Renal pelvis (tissue), 12 donors: ENCODE measurements around the gene NUBPL. TPM values are rescaled to one million over a fixed set of nuclear protein-coding genes. Genes with fewer than 3 reads are reported as not detected.
A peak's percentile ranks its signal among the peaks of the same experiment; 100 is the strongest.

Source experiments
- DNase-seq: peaks from one replicate; pipeline ENCODE4 v3.0.0-alpha.2; 2013
- long read RNA-seq, 16 experiments: transcript quantifications; one replicate each; lab custom pipeline, GENCODE V29; 2026
- polyA plus RNA-seq, 3 donors: library from polyadenylated mRNA; unstranded; fragments of 120-200 nt; gene quantifications; one replicate each; pipeline ENCODE4 v1.2.1, GENCODE V29; 2013; ENCODE audit not compliant: insufficient read length in 3 of 3

The NUBPL gene, protein sequence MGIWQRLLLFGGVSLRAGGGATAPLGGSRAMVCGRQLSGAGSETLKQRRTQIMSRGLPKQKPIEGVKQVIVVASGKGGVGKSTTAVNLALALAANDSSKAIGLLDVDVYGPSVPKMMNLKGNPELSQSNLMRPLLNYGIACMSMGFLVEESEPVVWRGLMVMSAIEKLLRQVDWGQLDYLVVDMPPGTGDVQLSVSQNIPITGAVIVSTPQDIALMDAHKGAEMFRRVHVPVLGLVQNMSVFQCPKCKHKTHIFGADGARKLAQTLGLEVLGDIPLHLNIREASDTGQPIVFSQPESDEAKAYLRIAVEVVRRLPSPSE
- polyA plus RNA-seq = 10 to 100 TPM; 12.7 to 17.9 (median 15.1) TPM
- long read RNA-seq, donor 1, full-length matches to known transcripts = 6 of 6 reads
- long read RNA-seq, donor 1, partial matches to known transcripts = 0 of 6 reads
- long read RNA-seq, donor 1, other reads (novel, unspliced or antisense) = 0 of 6 reads
- long read RNA-seq, donor 2, full-length matches to known transcripts = 14 of 14 reads
- long read RNA-seq, donor 2, partial matches to known transcripts = 0 of 14 reads
- long read RNA-seq, donor 2, other reads (novel, unspliced or antisense) = 0 of 14 reads
- long read RNA-seq, donor 3, full-length matches to known transcripts = 6 of 6 reads
- long read RNA-seq, donor 3, partial matches to known transcripts = 0 of 6 reads
- long read RNA-seq, donor 3, other reads (novel, unspliced or antisense) = 0 of 6 reads
- long read RNA-seq, donor 4, full-length matches to known transcripts = 6 of 6 reads
- long read RNA-seq, donor 4, partial matches to known transcripts = 0 of 6 reads
- long read RNA-seq, donor 4, other reads (novel, unspliced or antisense) = 0 of 6 reads
- long read RNA-seq, donor 5, transcript NUBPL-201 (11 exons, 3,049 nt) = major isoform, 5 of 5 reads
- long read RNA-seq, donor 5, partial matches to known transcripts = 0 of 5 reads
- long read RNA-seq, donor 5, other reads (novel, unspliced or antisense) = 0 of 5 reads
- long read RNA-seq, donor 6, full-length matches to known transcripts = 12 of 12 reads
- long read RNA-seq, donor 6, partial matches to known transcripts = 0 of 12 reads
- long read RNA-seq, donor 6, other reads (novel, unspliced or antisense) = 0 of 12 reads
- long read RNA-seq, donor 7, full-length matches to known transcripts = 7 of 7 reads
- long read RNA-seq, donor 7, partial matches to known transcripts = 0 of 7 reads
- long read RNA-seq, donor 7, other reads (novel, unspliced or antisense) = 0 of 7 reads
- long read RNA-seq, donor 8, full-length matches to known transcripts = 2 of 2 reads
- long read RNA-seq, donor 8, partial matches to known transcripts = 0 of 2 reads
- long read RNA-seq, donor 8, other reads (novel, unspliced or antisense) = 0 of 2 reads
- long read RNA-seq, donor 9, full-length matches to known transcripts = 13 of 13 reads
- long read RNA-seq, donor 9, partial matches to known transcripts = 0 of 13 reads
- long read RNA-seq, donor 9, other reads (novel, unspliced or antisense) = 0 of 13 reads
- long read RNA-seq, donor 10, full-length matches to known transcripts = 12 of 12 reads
- long read RNA-seq, donor 10, partial matches to known transcripts = 0 of 12 reads
- long read RNA-seq, donor 10, other reads (novel, unspliced or antisense) = 0 of 12 reads
- long read RNA-seq, donor 11, full-length matches to known transcripts = 3 of 3 reads
- long read RNA-seq, donor 11, partial matches to known transcripts = 0 of 3 reads
- long read RNA-seq, donor 11, other reads (novel, unspliced or antisense) = 0 of 3 reads
- long read RNA-seq, donor 12, full-length matches to known transcripts = 13 of 13 reads
- long read RNA-seq, donor 12, partial matches to known transcripts = 0 of 13 reads
- long read RNA-seq, donor 12, other reads (novel, unspliced or antisense) = 0 of 13 reads
- long read RNA-seq, donor 13, full-length matches to known transcripts = 2 of 2 reads
- long read RNA-seq, donor 13, partial matches to known transcripts = 0 of 2 reads
- long read RNA-seq, donor 13, other reads (novel, unspliced or antisense) = 0 of 2 reads
- long read RNA-seq, donor 14 = 0 reads
- long read RNA-seq, donor 15 = 0 reads
- long read RNA-seq, donor 16, full-length matches to known transcripts = 6 of 6 reads
- long read RNA-seq, donor 16, partial matches to known transcripts = 0 of 6 reads
- long read RNA-seq, donor 16, other reads (novel, unspliced or antisense) = 0 of 6 reads

DNA sequence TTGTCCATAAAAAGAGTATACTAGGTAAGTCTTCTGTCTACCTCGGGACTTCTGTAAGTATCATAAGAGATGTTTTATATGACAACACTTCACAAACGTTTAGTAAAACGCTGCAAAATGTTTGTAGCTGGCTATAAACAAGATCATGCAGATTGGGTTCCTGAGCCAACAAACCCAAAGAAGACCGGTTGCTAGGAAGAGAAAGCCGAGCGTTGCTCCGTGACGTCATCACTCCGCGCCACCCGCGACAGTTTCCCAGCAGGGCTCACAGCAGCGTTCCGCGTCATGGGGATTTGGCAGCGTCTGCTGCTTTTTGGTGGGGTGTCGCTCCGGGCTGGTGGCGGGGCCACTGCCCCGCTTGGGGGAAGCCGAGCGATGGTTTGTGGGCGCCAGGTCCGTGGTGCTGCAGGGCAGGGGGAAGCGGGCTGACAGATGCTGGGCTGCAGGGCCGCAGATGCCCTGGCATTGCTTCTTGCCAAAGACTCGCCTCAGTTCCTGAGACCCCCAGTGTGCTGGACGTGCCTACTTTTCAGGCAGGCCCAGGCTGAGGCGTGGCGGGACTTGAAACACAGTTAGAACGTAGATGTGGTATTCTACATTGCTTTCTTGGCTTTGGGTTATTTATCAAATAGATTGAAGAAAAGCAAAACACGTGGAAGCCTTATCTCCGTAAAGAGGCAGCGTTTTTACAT lies at the start of gene NUBPL:
Gene NUBPL (plus strand): TSS at position 250 of the 692 bp plus-strand sequence. CDS start 36 bp downstream, at position 286.
- DNase-seq = peak; percentile 97

GRCh38 chr14:31527087-31527486 lies 34.1 kb upstream of the NUBPL start:
- no peak for DNase-seq

DNA sequence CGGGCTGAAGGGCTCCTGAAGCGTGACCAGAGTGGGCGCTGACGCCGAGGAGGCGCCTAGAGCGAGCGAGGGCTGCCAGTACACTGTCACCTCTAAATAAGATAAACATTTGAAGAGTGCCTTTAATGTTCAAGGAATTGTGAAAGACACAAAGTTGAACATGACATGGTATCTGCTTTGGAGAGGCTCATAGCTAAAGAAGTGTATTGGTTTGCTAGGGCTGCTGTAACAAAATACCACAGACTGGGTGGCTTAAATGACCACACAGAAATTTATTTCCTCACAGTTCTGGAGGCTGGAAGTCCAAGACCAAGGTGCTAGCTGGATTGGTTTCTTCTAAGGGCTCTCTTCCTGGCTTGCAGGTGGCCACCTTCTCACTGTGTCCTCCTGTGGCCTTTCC lies 33.7 kb upstream of the NUBPL start:
- DNase-seq = no peak

- DNase-seq = no peak
These were observed 32.2 kb upstream of the NUBPL start for GRCh38 chr14:31529053-31529452.

- no peak for DNase-seq
These were observed 31.1 kb upstream of the NUBPL start for GRCh38 chr14:31530136-31530535.

DNA sequence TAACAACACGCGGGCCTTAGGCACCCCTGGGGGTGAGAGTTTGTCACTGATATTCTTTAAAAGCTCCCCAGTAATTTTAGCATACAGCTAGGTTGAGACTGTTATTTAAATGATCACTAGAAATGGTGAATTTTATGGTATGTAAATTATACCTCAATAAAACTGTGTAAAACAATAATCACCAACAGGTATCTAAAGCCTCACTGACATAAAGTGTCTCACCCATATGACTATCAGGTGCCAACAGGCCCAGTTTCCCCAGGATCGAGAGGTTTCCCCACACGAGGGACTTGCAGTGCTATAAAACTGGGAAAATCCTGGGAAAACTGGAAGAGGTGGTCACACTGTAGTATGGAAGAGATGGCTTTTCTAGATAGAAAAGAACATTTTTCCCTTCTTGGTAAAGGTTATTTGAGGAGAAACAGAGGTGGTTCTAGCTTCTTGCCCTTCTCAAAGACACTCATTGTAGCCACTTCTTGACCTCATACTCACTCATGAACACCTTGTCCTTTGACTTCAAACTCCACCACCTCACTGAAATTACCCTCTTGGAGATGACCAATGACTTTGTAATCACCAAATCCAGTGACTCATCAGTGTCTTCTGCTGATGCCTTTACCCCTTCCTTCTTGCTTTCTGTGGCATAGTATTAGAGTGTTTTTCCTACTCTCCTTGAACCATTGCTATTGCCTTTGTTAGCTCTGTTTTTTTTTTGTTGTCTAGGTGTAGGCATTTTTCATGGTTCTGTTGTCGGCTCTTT lies 24.8 kb upstream of the NUBPL start:
- no peak for DNase-seq

DNA sequence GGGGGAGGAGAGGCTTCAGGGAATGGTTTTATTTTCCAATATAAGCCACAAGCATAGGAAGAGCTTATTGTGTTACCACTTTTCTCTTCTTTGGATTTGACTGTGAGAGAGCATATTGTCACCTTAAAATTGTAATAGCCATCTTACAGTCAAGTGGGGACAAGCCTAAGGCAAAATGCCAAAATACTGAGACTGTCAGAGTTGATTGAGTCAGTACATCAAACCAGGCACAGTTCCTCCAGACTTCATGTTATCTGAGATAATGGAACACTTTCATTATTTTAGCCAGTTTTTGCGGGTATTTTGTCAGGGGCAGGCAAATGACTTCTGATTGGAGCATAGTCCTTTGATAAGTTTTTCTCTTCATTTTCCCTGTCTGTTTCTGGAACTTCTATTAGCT lies 19.5 kb upstream of the NUBPL start:
- DNase-seq = no peak

DNA sequence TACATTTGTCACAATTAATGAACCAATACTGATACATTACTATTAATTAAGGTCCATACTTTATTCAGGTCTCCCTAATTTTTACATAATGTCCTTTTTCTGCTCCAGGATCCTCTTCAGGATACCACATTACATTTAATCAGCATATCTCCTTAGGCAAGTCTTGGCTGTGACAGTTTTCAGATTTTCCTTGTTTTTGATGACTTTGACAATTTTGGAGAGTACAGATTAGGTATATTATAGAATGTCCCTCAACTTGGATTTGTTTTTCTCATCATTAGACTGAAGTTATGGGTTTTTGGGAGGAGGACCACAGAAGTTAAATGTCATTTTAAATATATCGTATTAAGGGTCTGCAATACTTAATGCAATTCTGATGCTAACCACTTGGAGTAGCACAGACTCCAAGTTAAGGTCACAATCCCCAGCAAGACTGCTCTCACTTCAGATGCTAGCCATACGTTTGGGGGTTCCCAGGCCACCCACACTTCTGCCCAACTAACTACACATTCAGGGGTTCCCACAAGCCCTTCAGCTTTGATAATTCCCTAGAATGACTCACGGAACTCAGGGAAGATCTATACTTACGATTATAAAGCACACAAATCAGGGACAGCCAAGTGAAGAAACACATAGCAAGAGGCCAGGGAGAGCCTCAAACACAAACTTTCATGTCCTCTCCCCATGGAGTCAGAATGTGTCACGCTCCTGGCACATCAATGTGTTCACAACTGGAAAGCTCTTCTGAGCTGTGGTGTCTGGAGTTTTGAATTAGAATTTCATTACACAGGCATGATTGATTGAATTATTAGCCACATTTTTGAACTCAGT lies 17.0 kb upstream of the NUBPL start:
- no peak for DNase-seq

DNA sequence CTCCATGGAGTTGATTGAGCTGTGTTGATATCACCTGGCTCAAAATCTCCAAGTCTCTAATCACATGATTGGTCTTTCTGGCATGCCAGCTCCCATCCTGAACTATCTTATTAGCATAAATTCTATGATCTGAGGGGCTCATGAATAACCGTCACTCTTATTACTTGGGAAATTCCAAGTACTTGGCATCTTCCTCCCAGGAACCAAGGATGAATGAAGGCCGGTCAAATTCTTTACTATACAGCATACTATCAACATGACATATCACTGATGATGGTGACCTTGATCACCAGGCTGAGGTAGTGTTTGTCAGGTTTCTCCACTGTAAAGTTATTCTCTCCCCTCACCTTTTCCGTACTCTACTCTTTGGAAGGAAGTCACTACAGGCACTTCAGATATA lies 16.4 kb upstream of the NUBPL start:
- DNase-seq = no peak

DNA sequence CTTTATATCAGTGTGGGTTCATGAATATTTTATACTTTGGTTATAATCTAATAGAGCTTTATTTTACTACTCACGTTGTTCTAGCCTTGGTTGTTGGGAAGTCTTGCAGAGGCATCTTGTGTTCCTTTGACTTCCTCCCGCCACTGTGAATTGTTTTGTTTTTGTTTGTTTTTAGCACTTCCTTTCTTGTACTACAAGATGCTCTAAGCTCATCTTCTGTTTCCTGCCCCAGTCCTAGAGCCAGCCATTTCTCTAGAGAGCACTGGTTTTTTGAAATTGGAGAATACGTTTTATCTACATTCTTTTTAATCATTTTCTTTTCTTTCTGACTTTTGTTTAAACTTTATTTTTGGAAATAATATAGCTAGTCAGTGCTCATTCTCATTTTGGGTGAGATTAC lies 15.9 kb upstream of the NUBPL start:
- no peak for DNase-seq

DNA sequence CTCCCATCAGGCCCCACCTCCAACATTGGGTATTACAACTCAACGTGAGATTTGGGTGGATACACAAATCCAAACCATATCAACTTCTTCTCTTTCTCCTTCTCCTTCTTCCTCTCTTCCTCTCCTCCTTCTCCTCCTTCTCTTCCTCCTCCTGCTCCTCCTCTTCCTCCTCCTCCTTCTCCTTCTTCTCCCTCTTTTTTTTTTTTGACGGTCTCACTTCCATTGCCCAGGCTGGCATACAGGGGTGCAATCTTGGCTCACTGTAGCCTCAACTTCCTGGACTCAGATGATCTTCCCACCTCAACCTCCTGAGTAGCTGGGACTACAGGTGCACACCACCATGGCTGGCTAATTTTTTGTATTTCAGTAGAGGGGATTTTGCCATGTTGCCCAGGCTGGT lies 11.4 kb upstream of the NUBPL start:
- DNase-seq = no peak

DNA sequence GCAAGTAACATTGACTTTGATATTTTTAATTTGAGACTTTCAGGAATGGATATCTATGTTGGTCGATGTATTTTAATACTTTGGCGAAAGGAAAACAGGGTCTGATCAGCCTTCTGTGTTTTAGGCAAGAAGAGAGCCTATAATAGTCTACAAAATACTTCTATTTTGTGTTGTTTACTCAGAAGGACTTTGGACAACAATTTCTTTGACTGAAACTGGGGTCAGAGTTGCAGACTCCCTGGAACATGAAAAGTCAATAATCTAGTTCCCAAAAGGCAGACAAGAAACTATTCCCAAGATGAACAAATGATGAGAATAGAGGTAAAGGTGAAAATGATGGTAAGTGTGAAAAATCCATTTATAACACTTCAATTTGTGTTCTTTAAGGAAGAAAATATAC lies 10.6 kb upstream of the NUBPL start:
- DNase-seq = no peak

- DNase-seq = no peak
These were observed 5.0 kb upstream of the NUBPL start for GRCh38 chr14:31556191-31556590.

DNA sequence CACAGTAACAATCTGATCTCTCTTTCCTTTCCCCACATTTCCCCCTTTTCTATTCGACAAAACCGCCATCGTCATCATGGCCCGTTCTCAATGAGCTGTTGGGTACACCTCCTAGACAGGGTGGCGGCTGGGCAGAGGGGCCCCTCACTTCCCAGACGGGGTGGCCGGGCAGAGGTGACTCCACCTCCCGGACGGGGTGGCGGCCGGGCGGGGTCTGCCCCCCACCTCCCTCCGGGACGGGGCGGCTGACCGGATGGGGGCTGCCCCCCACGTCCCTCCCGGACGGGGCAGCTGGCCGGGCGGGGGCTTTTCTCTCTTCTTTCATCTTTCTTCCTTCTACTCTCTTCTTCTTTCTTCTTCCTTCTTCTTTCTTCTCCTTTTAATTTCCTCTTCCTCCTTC lies 1.3 kb upstream of the NUBPL start:
- DNase-seq = no peak

DNA sequence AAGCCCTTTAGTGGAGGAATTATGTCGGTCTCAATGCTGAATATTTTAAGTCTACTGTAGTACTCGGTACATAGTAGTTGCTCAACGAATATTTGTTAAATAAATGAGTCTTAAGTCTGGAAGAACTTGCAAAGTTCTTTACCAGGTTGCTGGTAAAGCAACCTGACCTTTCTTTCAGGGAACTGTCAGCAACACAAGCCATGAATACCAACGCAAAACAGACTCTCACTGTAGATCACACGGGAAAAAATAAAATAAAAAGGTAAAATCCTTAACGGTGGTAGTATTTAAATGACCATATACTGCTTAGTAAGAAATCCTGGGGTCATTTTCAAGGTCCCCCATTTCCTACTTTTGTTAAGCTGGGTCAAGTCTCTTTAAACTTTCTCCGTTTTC lies 447 bp upstream of the NUBPL start:
- DNase-seq = no peak

GRCh38 chr14:31564194-31564593 lies 3.0 kb downstream of the NUBPL start:
- no peak for DNase-seq

DNA sequence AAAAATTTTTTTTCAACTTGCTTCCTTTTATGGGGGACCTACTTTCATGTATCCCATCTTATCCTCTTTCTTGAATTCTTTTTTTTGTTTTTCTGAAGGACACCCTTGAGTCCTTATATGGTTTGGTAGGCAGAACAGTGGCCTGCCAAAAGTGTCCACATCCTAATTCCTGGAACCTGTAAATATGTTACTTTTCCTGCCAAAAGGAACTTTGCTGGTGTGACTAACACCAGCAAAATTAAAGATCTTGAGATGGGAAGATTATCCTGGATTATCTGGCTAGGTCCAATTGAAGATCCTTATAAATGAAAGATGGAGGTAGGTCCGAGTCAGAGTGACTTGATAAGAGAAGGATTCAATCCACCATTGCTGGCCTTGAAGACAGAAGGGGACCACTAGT lies 5.3 kb downstream of the NUBPL start:
- no peak for DNase-seq

GRCh38 chr14:31567655-31568054 lies 6.5 kb downstream of the NUBPL start:
- no peak for DNase-seq
